Epithelial cell of prostate (primary cell): ENCODE data around the gene PPDPF.
"Not testable (repeated sequence)": the region's sequence is repeated elsewhere in the genome, so short reads cannot be mapped to it uniquely, and the experiment has no call there.

Experiments used
- DNase-seq: peaks from one replicate; pipeline ENCODE4 v3.0.0-alpha.2; 2011; ENCODE audit warnings: low read depth, low spot score
- H3K27ac ChIP-seq: fragments of 450-650 bp; 2 replicates; pipeline ENCODE4 v1.5.1; 2017; ENCODE audit warnings: mild to moderate bottlenecking

PPDPF gene

GRCh38 chr20:63499338-63499969, 21.1 kb upstream of the PPDPF start:
- no peak overlapping the region for H3K27ac ChIP-seq
- DNase-seq, result no peak

GRCh38 chr20:63500151-63500901, 20.2 kb upstream of the PPDPF start:
- no peak for DNase-seq
- no peak overlapping the region for H3K27ac ChIP-seq

- DNase-seq, result no peak
- no peak overlapping the region for H3K27ac ChIP-seq
These were observed 19.4 kb upstream of the PPDPF start for GRCh38 chr20:63500902-63501817.

- H3K27ac ChIP-seq, result no peak overlapping the region
- DNase-seq, result no peak
These were observed 18.5 kb upstream of the PPDPF start for GRCh38 chr20:63501818-63502670.

GRCh38 chr20:63502671-63503172, 17.8 kb upstream of the PPDPF start:
- no peak for DNase-seq
- H3K27ac ChIP-seq, result no peak overlapping the region

- no peak for DNase-seq
- H3K27ac ChIP-seq, result no peak overlapping the region
These were observed 17.0 kb upstream of the PPDPF start for GRCh38 chr20:63503524-63503923.

- no peak overlapping the region for H3K27ac ChIP-seq
These were observed 15.9 kb upstream of the PPDPF start for GRCh38 chr20:63504642-63505041.

GRCh38 chr20:63505281-63505680, 15.3 kb upstream of the PPDPF start:
- no peak for DNase-seq
- no peak overlapping the region for H3K27ac ChIP-seq

More at GRCh38 chr20:63504642-63505041, 15.9 kb upstream of the PPDPF start:
- DNase-seq, result no peak

GRCh38 chr20:63505723-63506122, 14.8 kb upstream of the PPDPF start:
- DNase-seq, result no peak
- H3K27ac ChIP-seq, result no peak overlapping the region

GRCh38 chr20:63507083-63507743, 13.4 kb upstream of the PPDPF start:
- no peak for DNase-seq

GRCh38 chr20:63508072-63508768, 12.3 kb upstream of the PPDPF start:
- no peak overlapping the region for H3K27ac ChIP-seq

More at GRCh38 chr20:63507083-63507743, 13.4 kb upstream of the PPDPF start:
- no peak overlapping the region for H3K27ac ChIP-seq

GRCh38 chr20:63509088-63509564, 11.4 kb upstream of the PPDPF start:
- H3K27ac ChIP-seq, result no peak overlapping the region
- no peak for DNase-seq

More at GRCh38 chr20:63508072-63508768, 12.3 kb upstream of the PPDPF start:
- no peak for DNase-seq

- no peak overlapping the region for H3K27ac ChIP-seq
- DNase-seq, result no peak
These were observed 7.4 kb upstream of the PPDPF start for GRCh38 chr20:63513207-63513606.

GRCh38 chr20:63514520-63514919, 6.0 kb upstream of the PPDPF start:
- not testable (repeated sequence) for H3K27ac ChIP-seq, DNase-seq

GRCh38 chr20:63517376-63518309, 2.9 kb upstream of the PPDPF start:
- no peak overlapping the region for H3K27ac ChIP-seq
- no peak for DNase-seq

- no peak overlapping the region for H3K27ac ChIP-seq
- DNase-seq, result no peak
These were observed 2.2 kb upstream of the PPDPF start for GRCh38 chr20:63518351-63518861.
